ENCODE results near the gene TSACC.

DNA sequence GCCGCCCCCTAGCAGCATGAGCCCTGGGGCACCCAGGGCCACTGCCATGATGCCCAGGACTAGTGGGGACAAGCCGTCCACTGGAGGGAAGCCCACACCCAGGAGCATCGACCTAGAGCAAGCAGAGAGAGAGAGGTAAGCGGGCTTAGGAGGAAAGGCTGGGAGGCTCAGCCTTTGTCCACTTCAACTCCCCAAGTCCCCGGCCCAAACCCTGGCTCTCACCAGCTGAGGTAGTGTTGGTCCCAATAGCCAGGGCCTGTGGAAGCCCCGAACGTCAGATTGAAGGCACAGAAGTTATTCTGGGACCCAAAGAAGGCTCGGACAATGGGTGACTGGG lies 45.3 kb upstream of the TSACC start:
- TF ChIP-seq, protein P1, sequence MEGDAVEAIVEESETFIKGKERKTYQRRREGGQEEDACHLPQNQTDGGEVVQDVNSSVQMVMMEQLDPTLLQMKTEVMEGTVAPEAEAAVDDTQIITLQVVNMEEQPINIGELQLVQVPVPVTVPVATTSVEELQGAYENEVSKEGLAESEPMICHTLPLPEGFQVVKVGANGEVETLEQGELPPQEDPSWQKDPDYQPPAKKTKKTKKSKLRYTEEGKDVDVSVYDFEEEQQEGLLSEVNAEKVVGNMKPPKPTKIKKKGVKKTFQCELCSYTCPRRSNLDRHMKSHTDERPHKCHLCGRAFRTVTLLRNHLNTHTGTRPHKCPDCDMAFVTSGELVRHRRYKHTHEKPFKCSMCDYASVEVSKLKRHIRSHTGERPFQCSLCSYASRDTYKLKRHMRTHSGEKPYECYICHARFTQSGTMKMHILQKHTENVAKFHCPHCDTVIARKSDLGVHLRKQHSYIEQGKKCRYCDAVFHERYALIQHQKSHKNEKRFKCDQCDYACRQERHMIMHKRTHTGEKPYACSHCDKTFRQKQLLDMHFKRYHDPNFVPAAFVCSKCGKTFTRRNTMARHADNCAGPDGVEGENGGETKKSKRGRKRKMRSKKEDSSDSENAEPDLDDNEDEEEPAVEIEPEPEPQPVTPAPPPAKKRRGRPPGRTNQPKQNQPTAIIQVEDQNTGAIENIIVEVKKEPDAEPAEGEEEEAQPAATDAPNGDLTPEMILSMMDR (IDR thresholded peaks at IDR 0.05), result no peak
- no peak for TF ChIP-seq POLR2A (IDR thresholded peaks at IDR 0.05)

All from lower leg skin (tissue), 3 donors.